Prostate gland (tissue), 2 donors: ENCODE data around the gene ACVR1. TPM values are rescaled to one million over a fixed set of nuclear protein-coding genes. Genes with fewer than 3 reads are reported as not detected.

Source experiments
- DNase-seq: peaks from one replicate; pipeline ENCODE4 v3.0.0-alpha.2; 2019; ENCODE audit warnings: low spot score
- H3K27ac ChIP-seq, 2 donors: fragments of 200-600 bp; sonication (generic); 2 replicates each; pipeline ENCODE4 v1.5.1; 2017 to 2019
- H3K27me3 ChIP-seq: fragments of 200-600 bp; sonication (generic); replicated peaks from 2 replicates; pipeline ENCODE4 v1.5.1; 2019; ENCODE audit not compliant: insufficient read depth
- H3K36me3 ChIP-seq, 2 donors: fragments of 200-600 bp; sonication (generic); 1 replicate in 1 of 2; 2 replicates in 1 of 2; pipeline versions ENCODE4 v1.5.1 to v1.8.1; 2017 to 2019
- H3K4me1 ChIP-seq: fragments of 200-600 bp; sonication (generic); replicated peaks from 2 replicates; pipeline ENCODE4 v1.5.1; 2019
- H3K4me3 ChIP-seq, 2 donors: fragments of 200-600 bp; sonication (generic); 2 replicates each; pipeline ENCODE4 v1.5.1; 2017 to 2019
- H3K9me3 ChIP-seq: fragments of 200-600 bp; sonication (generic); 2 replicates; pipeline ENCODE4 v1.5.1; 2017
- CTCF ChIP-seq, 4 experiments: fragments of 200-600 bp in 2 of 4; fragments of 450-650 bp in 2 of 4; sonication (generic) in 2 of 4; IDR thresholded peaks; 1 replicate in 3 of 4; 2 replicates in 1 of 4; pipeline ENCODE4 v1.5.1; 2016 to 2019; ENCODE audit warnings: antibody characterized with exemption in 4 of 4, mild to moderate bottlenecking in 2 of 4, moderate library complexity in 2 of 4
- POLR2A ChIP-seq: fragments of 450-650 bp; IDR thresholded peaks from one replicate; pipeline ENCODE4 v1.6.1; 2016; ENCODE audit warnings: antibody characterized with exemption, mild to moderate bottlenecking
- POLR2AphosphoS5 ChIP-seq: sonication (generic); formaldehyde crosslinking; IDR thresholded peaks from one replicate; pipeline ENCODE4 v1.6.1; 2017; ENCODE audit warnings: antibody characterized with exemption
- WGBS: methylation state at CpG from one replicate; pipeline ENCODE4 v1.1.5; 2018; 5-methylcytosine and 5-hydroxymethylcytosine counted together
- intact Hi-C: fragments of 100-400 bp; cut with DNase I; formaldehyde crosslinking; loops from one replicate; pipeline ENCODE4 v1.14.2; 2022
- total RNA-seq, 2 donors: library from RNA; depleted of rRNA; stranded (reverse); fragments of >200 nt; gene quantifications; one replicate each; pipeline ENCODE4 v1.1.0, GENCODE V29; 2016

ACVR1 gene
- total RNA-seq, 2 donors from 2014 or later: 16.0 to 21.5 TPM

- intact Hi-C loops: loop anchor here (5.0 kb wide), 1 partner anchor 84 kb away; no protein-coding TSS in a partner anchor
- TF ChIP-seq POLR2AphosphoS5 (no peak), CTCF (IDR thresholded peaks at IDR 0.05) (no peak), POLR2A (no peak)
- no peak for DNase-seq
- 77% methylated on average over 3 of the region's 3 CpGs for WGBS
- H3K4me1 ChIP-seq: no peaks in the 10 kb centered on the region
- H3K27me3 ChIP-seq: no peaks in the 10 kb centered on the region
- H3K27ac ChIP-seq: no peak overlapping the region
- no peak overlapping the region for H3K4me3 ChIP-seq
- H3K36me3 ChIP-seq: no peaks in the 10 kb centered on the region
- no peaks in the 10 kb centered on the region for H3K9me3 ChIP-seq
Measured at GRCh38 chr2:157871415-157871814, 4.7 kb downstream of the ACVR1 start.

- TF ChIP-seq CTCF (IDR thresholded peaks at IDR 0.05) (no peak), POLR2A (no peak), POLR2AphosphoS5 (no peak)
- Histone ChIP-seq H3K4me3 (no peak overlapping the region), H3K9me3 (no peaks in the 10 kb centered on the region), H3K27me3 (no peaks in the 10 kb centered on the region), H3K36me3 (no peaks in the 10 kb centered on the region), H3K4me1 (no peaks in the 10 kb centered on the region), H3K27ac (no peak overlapping the region)
- intact Hi-C loops: no loop called here
- no peak for DNase-seq
- 46% methylated on average over 2 of the region's 2 CpGs for WGBS
Measured at GRCh38 chr2:157868993-157869392, 7.1 kb downstream of the ACVR1 start.

- TF ChIP-seq CTCF (IDR thresholded peaks at IDR 0.05) (no peak), POLR2AphosphoS5 (no peak), POLR2A (no peak)
- no peaks in the 10 kb centered on the region for H3K9me3 ChIP-seq
- no peaks in the 10 kb centered on the region for H3K36me3 ChIP-seq
- no peaks in the 10 kb centered on the region for H3K4me1 ChIP-seq
- no peak overlapping the region for H3K27ac ChIP-seq
- intact Hi-C loops: no loop called here
- no peaks in the 10 kb centered on the region for H3K27me3 ChIP-seq
- no peak overlapping the region for H3K4me3 ChIP-seq
- DNase-seq: no peak
Measured at GRCh38 chr2:157867703-157868102, 8.4 kb downstream of the ACVR1 start.

GRCh38 chr2:157866666-157867642 lies 9.2 kb downstream of the ACVR1 start:
- Histone ChIP-seq H3K4me3 (no peak overlapping the region), H3K27ac (no peak overlapping the region), H3K27me3 (no peaks in the 10 kb centered on the region), H3K4me1 (no peaks in the 10 kb centered on the region), H3K36me3 (no peaks in the 10 kb centered on the region), H3K9me3 (no peaks in the 10 kb centered on the region)
- TF ChIP-seq CTCF (IDR thresholded peaks at IDR 0.05): no peak
- TF ChIP-seq POLR2AphosphoS5: no peak
- no peak for TF ChIP-seq POLR2A
- WGBS: 54% methylated on average over 4 of the region's 4 CpGs
- DNase-seq: no peak
- intact Hi-C loops: no loop called here

GRCh38 chr2:157866202-157866601 lies 9.9 kb downstream of the ACVR1 start:
- intact Hi-C loops: no loop called here
- no peak overlapping the region for H3K27ac ChIP-seq

More at GRCh38 chr2:157866202-157866601, 9.9 kb downstream of the ACVR1 start:
- no peak for TF ChIP-seq POLR2AphosphoS5
- TF ChIP-seq POLR2A: no peak
- TF ChIP-seq CTCF (IDR thresholded peaks at IDR 0.05): no peak
- Histone ChIP-seq H3K36me3 (no peaks in the 10 kb centered on the region), H3K9me3 (no peaks in the 10 kb centered on the region), H3K4me1 (no peaks in the 10 kb centered on the region), H3K27me3 (no peaks in the 10 kb centered on the region), H3K4me3 (no peak overlapping the region)
- WGBS: 30% methylated on average over 3 of the region's 3 CpGs
- no peak for DNase-seq
